D721Med (cell line): ENCODE measurements around the gene PLCE1.

Source experiments
- DNase-seq: peaks from one replicate; pipeline ENCODE4 v3.0.0; 2011; ENCODE audit warnings: low spot score; ENCODE audit not compliant: insufficient read length
- FAIRE-seq: peaks from 2 replicates; lab custom pipeline; 2011; peaks lifted over from hg19 to GRCh38; lab: Jason Lieb, UNC
- CTCF ChIP-seq: IDR thresholded peaks from 2 replicates; pipeline ENCODE4 v1.5.1; 2012; ENCODE audit warnings: mild to moderate bottlenecking, control low read depth; ENCODE audit not compliant: insufficient read depth; ENCODE audit errors: missing control alignments

Gene PLCE1

GRCh38 chr10:93973748-93974445 is 19.8 kb upstream of the PLCE1 start:
- FAIRE-seq (no peak), DNase-seq (no peak)
- TF ChIP-seq CTCF, result no peak

- DNase-seq (no peak), FAIRE-seq (no peak)
- TF ChIP-seq CTCF, result no peak
These were observed 16.3 kb upstream of the PLCE1 start for GRCh38 chr10:93977442-93977841.

GRCh38 chr10:93980486-93980885 is 13.2 kb upstream of the PLCE1 start:
- no peak for TF ChIP-seq CTCF
- DNase-seq (no peak), FAIRE-seq (no peak)

- TF ChIP-seq CTCF, result no peak
- FAIRE-seq (no peak), DNase-seq (no peak)
These were observed 2.6 kb upstream of the PLCE1 start for GRCh38 chr10:93991114-93991513.

- DNase-seq, result no peak
- FAIRE-seq, result no peak
These were observed 2.0 kb upstream of the PLCE1 start for GRCh38 chr10:93991596-93992284.

GRCh38 chr10:93992400-93993030 is 1.2 kb upstream of the PLCE1 start:
- FAIRE-seq (no peak), DNase-seq (no peak)
- TF ChIP-seq CTCF, result no peak

More at GRCh38 chr10:93991596-93992284, 2.0 kb upstream of the PLCE1 start:
- no peak for TF ChIP-seq CTCF
